Neuronal stem cell (in vitro differentiated cells): ENCODE measurements around the gene VDAC2.

Experiments used
- DNase-seq: peaks from one replicate; pipeline ENCODE4 v3.0.0-alpha.2; 2013; ENCODE audit warnings: low spot score
- H2AFZ ChIP-seq: one replicate; pipeline ENCODE4 v1.6.1; 2013; ENCODE audit warnings: mild to moderate bottlenecking, low read length, inconsistent platforms
- H2AK5ac ChIP-seq: 2 replicates; pipeline ENCODE4 v1.6.1; 2013; ENCODE audit warnings: low read depth, mild to moderate bottlenecking, inconsistent platforms, low read length, moderate library complexity, mixed read lengths
- H2BK120ac ChIP-seq: 2 replicates; pipeline ENCODE4 v1.6.1; 2013; ENCODE audit warnings: low read depth, mild to moderate bottlenecking, inconsistent platforms, low read length, moderate library complexity, mixed read lengths
- H2BK12ac ChIP-seq: one replicate; pipeline ENCODE4 v1.6.1; 2013; ENCODE audit warnings: low read length, inconsistent platforms
- H2BK15ac ChIP-seq: 2 replicates; pipeline ENCODE4 v1.6.1; 2013; ENCODE audit warnings: mild to moderate bottlenecking, low read length, inconsistent platforms, mixed read lengths
- H2BK5ac ChIP-seq: one replicate; pipeline ENCODE4 v1.6.1; 2013; ENCODE audit warnings: inconsistent platforms, mild to moderate bottlenecking, low read length, moderate library complexity
- H3K14ac ChIP-seq: one replicate; pipeline ENCODE4 v1.6.1; 2013; ENCODE audit warnings: low read length, inconsistent platforms
- H3K18ac ChIP-seq: 2 replicates; pipeline ENCODE4 v1.6.1; 2013; ENCODE audit warnings: low read length, inconsistent platforms
- H3K23ac ChIP-seq: 2 replicates; pipeline ENCODE4 v1.6.1; 2013; ENCODE audit warnings: low read depth, mild to moderate bottlenecking, mixed read lengths, low read length, inconsistent platforms; ENCODE audit not compliant: poor library complexity
- H3K27ac ChIP-seq: replicated peaks from 3 replicates; pipeline ENCODE4 v1.5.1; 2013; ENCODE audit warnings: low read length, inconsistent platforms
- H3K27me3 ChIP-seq, 3 experiments: 2 replicates each; pipeline ENCODE4 v1.6.1; 2013; ENCODE audit warnings: low read length in 3 of 3, mild to moderate bottlenecking in 2 of 3, inconsistent platforms in 1 of 3, low read depth in 1 of 3, mixed read lengths in 1 of 3, moderate library complexity in 1 of 3; ENCODE audit not compliant: control insufficient read depth in 3 of 3, insufficient read depth in 3 of 3
- H3K36me3 ChIP-seq, 2 donors: replicated peaks in 1 of 2; 2 replicates each; pipeline ENCODE4 v1.6.1; 2013; ENCODE audit warnings: low read length in 2 of 2; ENCODE audit not compliant: control insufficient read depth in 2 of 2, insufficient read depth in 2 of 2
- H3K4ac ChIP-seq: 2 replicates; pipeline ENCODE4 v1.6.1; 2013; ENCODE audit warnings: inconsistent platforms, mild to moderate bottlenecking, low read length, moderate library complexity
- H3K4me1 ChIP-seq, 2 donors: 1 replicate in 1 of 2; 2 replicates in 1 of 2; pipeline ENCODE4 v1.6.1; 2013; ENCODE audit warnings: low read length in 2 of 2, low read depth in 1 of 2; ENCODE audit not compliant: control insufficient read depth in 2 of 2, insufficient read depth in 1 of 2
- H3K4me2 ChIP-seq: one replicate; pipeline ENCODE4 v1.6.1; 2013; ENCODE audit warnings: mild to moderate bottlenecking, low read length, inconsistent platforms; ENCODE audit not compliant: insufficient read depth, poor library complexity, severe bottlenecking
- H3K4me3 ChIP-seq, 2 donors: 2 replicates each; pipeline ENCODE4 v1.5.1; 2013; ENCODE audit warnings: low read length in 2 of 2, mild to moderate bottlenecking in 2 of 2, inconsistent platforms in 1 of 2, moderate library complexity in 1 of 2
- H3K79me1 ChIP-seq: one replicate; pipeline ENCODE4 v1.6.1; 2013; ENCODE audit warnings: low read depth, mild to moderate bottlenecking, inconsistent platforms, low read length, moderate library complexity
- H3K9ac ChIP-seq: one replicate; pipeline ENCODE4 v1.6.1; 2013; ENCODE audit warnings: mild to moderate bottlenecking, low read depth, low read length, inconsistent platforms; ENCODE audit not compliant: poor library complexity
- H3K9me3 ChIP-seq, 2 donors: replicated peaks in 1 of 2; 2 replicates each; pipeline versions ENCODE3 to v1.6.1; 2013; ENCODE audit warnings: low read length in 2 of 2, mild to moderate bottlenecking in 2 of 2, inconsistent platforms in 1 of 2, low read depth in 1 of 2, mixed read lengths in 1 of 2, moderate library complexity in 1 of 2; ENCODE audit not compliant: control insufficient read depth in 2 of 2, insufficient read depth in 1 of 2
- H4K8ac ChIP-seq: one replicate; pipeline ENCODE4 v1.6.1; 2013; ENCODE audit warnings: low read depth, mild to moderate bottlenecking, inconsistent platforms, low read length, moderate library complexity
- H4K91ac ChIP-seq: one replicate; pipeline ENCODE4 v1.6.1; 2013; ENCODE audit warnings: low read length, low read depth, mild to moderate bottlenecking, inconsistent platforms; ENCODE audit not compliant: poor library complexity
- WGBS, 2 donors: extraction: QIAGEN DNeasy Blood & Tissue Kit; methylation state at CpG; one replicate each; pipeline ENCODE4 v1.1.7; 2013; ENCODE audit warnings: missing lambda C conversion rate in 2 of 2, mixed read lengths in 1 of 2; ENCODE audit not compliant: insufficient read length in 2 of 2, insufficient replicate concordance in 1 of 2; ENCODE audit errors: extremely low coverage in 2 of 2; 5-methylcytosine and 5-hydroxymethylcytosine counted together

Gene VDAC2

DNA sequence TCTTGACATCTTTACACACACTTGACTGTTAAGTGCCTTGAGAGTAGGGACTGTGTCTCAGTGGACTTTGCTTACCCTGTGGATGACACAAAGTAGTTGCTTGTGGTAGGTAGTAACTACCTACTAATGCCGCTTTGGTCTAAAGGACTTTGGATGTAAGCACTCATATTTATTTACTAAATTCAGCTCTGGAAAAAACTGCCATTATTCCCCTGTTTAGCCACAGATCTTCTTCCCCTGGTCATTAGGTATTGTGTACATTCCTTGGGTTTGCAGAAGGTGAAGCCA is 2.8 kb upstream of the VDAC2 start:
- Histone ChIP-seq H4K8ac (no peak overlapping the region), H3K4me2 (no peak overlapping the region), H3K79me1 (peaks cover 7% of the 10 kb centered on the region), H3K4me1 (peaks cover 7 to 10% of the 10 kb centered on the region in 2 donors), H3K4ac (no peak overlapping the region), H3K4me3 (no peak overlapping the region), H4K91ac (no peak overlapping the region), H3K18ac (no peak overlapping the region), H2BK15ac (no peak overlapping the region), H2BK5ac (no peak overlapping the region), H3K27me3 (no peaks in the 10 kb centered on the region), H3K36me3 (peaks cover 1 to 12% of the 10 kb centered on the region in 2 donors), H3K23ac (no peak overlapping the region), H3K27ac (no peak overlapping the region), H3K9ac (no peak overlapping the region), H2BK120ac (no peak overlapping the region), H3K14ac (no peak overlapping the region), H2BK12ac (no peak overlapping the region), H2AFZ (no peak overlapping the region), H3K9me3 (no peaks in the 10 kb centered on the region), H2AK5ac (no peak overlapping the region)
- DNase-seq: no peak
- no CpG with 5 or more reads among the region's 1 CpG for WGBS, 2 donors

DNA sequence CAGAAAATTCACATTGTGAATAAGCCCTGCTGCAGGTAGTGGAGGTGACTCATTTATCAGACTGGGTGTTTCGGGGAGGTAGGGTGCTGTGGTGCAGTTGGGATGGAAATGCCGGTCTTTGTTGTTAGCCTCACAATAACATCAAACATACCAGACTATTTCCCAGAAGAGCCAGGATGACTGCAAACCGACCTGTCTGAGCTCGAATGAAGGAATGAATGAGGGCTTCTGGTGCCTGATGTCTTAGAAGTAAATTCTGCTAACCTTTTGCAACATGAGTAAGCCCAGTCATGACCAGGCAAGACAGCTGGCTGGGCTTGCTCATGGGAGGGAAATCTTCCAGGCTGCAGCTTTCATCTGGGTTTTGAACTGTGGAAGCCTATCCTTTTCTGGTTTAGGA is 2.4 kb upstream of the VDAC2 start:
- H3K36me3 ChIP-seq: peaks cover 1 to 15% of the 10 kb centered on the region in 2 donors
- H3K9me3 ChIP-seq: no peaks in the 10 kb centered on the region
- no peak overlapping the region for H2AK5ac ChIP-seq
- DNase-seq: no peak
- no peak overlapping the region for H3K9ac ChIP-seq
- no peak overlapping the region for H4K91ac ChIP-seq
- H3K27ac ChIP-seq: no peak overlapping the region
- H2BK12ac ChIP-seq: no peak overlapping the region
- H2BK15ac ChIP-seq: no peak overlapping the region
- no peak overlapping the region for H3K14ac ChIP-seq
- H3K4me1 ChIP-seq: peaks cover 7 to 10% of the 10 kb centered on the region in 2 donors
- no peak overlapping the region for H2BK5ac ChIP-seq
- no peak overlapping the region for H3K18ac ChIP-seq
- no CpG with 5 or more reads among the region's 4 CpGs for WGBS, 2 donors
- no peak overlapping the region for H3K23ac ChIP-seq
- no peak overlapping the region for H2BK120ac ChIP-seq
- no peak overlapping the region for H3K4me3 ChIP-seq
- no peak overlapping the region for H2AFZ ChIP-seq
- H3K4ac ChIP-seq: no peak overlapping the region
- H3K79me1 ChIP-seq: peaks cover 7% of the 10 kb centered on the region
- no peaks in the 10 kb centered on the region for H3K27me3 ChIP-seq
- no peak overlapping the region for H4K8ac ChIP-seq
- no peak overlapping the region for H3K4me2 ChIP-seq

DNA sequence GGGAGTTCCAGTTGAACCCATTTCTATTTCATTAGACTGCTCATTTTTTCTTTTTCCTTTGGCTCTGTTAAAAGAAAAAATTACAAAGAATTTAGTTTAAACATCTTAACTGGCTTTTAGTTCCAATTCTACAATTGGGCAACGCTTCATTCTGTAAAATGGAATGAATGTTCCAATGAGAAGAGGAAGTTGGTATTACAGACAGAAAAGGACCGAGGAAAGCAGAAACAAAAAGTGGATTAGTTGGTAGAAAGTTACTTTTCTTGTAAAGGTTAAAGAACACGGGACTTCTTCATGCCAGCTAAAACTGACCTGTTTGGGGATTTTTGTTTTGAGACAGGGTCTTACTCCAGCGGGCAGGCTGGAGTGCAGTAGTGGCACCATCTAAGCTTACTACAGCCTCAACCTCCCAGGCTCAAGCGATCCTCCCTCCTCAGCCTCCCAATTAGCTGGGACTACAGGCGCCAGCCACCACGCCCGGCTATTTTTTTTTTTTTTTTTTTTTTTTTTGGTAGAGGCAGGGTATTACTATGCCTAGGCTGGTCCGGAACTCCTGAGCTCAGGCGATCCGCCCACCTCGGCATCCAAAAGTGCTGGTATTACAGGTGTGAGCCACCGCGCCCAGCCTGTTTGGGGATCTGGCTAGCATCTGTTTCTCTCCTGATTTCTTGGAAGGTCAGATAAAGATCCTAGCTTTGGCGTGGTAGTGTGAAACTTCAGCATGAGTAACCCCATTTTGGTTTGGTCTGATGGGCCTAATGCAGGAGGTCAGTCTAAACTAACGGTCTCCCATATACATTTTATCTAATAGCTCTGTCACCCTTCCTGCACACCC is 1.3 kb upstream of the VDAC2 start:
- no CpG with 5 or more reads among the region's 16 CpGs for WGBS, 2 donors
- peak overlapping the region; percentile 96 for H2AFZ ChIP-seq

DNA sequence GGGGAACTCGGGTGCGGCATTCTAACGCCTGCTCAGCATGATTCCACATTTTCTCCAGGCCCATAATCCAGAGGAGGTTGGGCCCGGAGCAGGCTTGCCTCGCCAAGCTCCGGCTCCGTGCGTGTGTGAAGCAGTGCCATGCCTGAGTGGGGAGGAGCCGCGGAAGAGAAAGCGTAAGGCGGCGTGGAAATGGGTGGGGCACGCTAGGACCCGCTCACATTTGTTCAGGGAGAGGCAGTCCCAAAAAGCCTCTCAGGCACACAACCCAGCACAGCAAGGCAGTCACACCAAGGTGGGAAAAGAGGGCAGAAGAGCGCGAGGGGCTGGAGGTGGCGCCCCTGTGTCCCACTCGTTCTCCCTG is 695 bp upstream of the VDAC2 start:
- peak overlapping the region; percentile 99 for H3K9ac ChIP-seq

More for the DNA sequence above, 1.3 kb upstream of the VDAC2 start:
- Histone ChIP-seq H3K18ac (peak overlapping the region; percentile 100), H2BK15ac (no peak overlapping the region), H3K4ac (no peak overlapping the region), H3K4me1 (peaks cover 7 to 10% of the 10 kb centered on the region in 2 donors), H3K27me3 (no peaks in the 10 kb centered on the region), H3K4me2 (peak overlapping the region; percentile 95), H3K9ac (no peak overlapping the region), H2BK12ac (no peak overlapping the region), H3K23ac (peak overlapping the region; percentile 99), H4K91ac (no peak overlapping the region), H4K8ac (no peak overlapping the region), H2BK5ac (peak overlapping the region; percentile 95), H3K9me3 (no peaks in the 10 kb centered on the region), H3K4me3 (peak overlapping the region in 1 of 2 donors; percentile 79), H2AK5ac (peak overlapping the region; percentile 98), H3K79me1 (peaks cover 7% of the 10 kb centered on the region), H3K36me3 (peaks cover 1 to 25% of the 10 kb centered on the region in 2 donors), H2BK120ac (peak overlapping the region; percentile 95), H3K27ac (peak overlapping the region; percentile 76), H3K14ac (no peak overlapping the region)
- DNase-seq: no peak

More for the DNA sequence above, 695 bp upstream of the VDAC2 start:
- Histone ChIP-seq H3K27ac (peak overlapping the region; percentile 76), H3K14ac (peak overlapping the region; percentile 99), H3K9me3 (no peaks in the 10 kb centered on the region), H3K4me2 (peak overlapping the region; percentile 95), H4K91ac (peak overlapping the region; percentile 96), H2AFZ (peak overlapping the region; percentile 96), H3K79me1 (peaks cover 7% of the 10 kb centered on the region), H3K27me3 (no peaks in the 10 kb centered on the region), H3K4ac (peak overlapping the region; percentile 26), H2BK15ac (peak overlapping the region; percentile 72), H2BK12ac (peak overlapping the region; percentile 93), H2AK5ac (peak overlapping the region; percentile 98), H3K4me3 (peak overlapping the region; percentile 79 to 90), H4K8ac (peak overlapping the region; percentile 98), H3K4me1 (peaks cover 7 to 10% of the 10 kb centered on the region in 2 donors), H2BK5ac (peak overlapping the region; percentile 95), H2BK120ac (peak overlapping the region; percentile 95), H3K18ac (peak overlapping the region; percentile 100), H3K23ac (peak overlapping the region; percentile 99), H3K36me3 (peaks cover 3 to 31% of the 10 kb centered on the region in 2 donors)
- no peak for DNase-seq
- no CpG with 5 or more reads among the region's 19 CpGs for WGBS, 2 donors
